Activated naive CD4-positive, alpha-beta T cell treated with Interleukin-2 at 50 U/mL for 16 hours (primary cell): ENCODE data around the gene PTPRN.

Experiments
- DNase-seq: peaks from one replicate; pipeline ENCODE4 v3.0.0-alpha.2; 2020

Gene PTPRN

DNA sequence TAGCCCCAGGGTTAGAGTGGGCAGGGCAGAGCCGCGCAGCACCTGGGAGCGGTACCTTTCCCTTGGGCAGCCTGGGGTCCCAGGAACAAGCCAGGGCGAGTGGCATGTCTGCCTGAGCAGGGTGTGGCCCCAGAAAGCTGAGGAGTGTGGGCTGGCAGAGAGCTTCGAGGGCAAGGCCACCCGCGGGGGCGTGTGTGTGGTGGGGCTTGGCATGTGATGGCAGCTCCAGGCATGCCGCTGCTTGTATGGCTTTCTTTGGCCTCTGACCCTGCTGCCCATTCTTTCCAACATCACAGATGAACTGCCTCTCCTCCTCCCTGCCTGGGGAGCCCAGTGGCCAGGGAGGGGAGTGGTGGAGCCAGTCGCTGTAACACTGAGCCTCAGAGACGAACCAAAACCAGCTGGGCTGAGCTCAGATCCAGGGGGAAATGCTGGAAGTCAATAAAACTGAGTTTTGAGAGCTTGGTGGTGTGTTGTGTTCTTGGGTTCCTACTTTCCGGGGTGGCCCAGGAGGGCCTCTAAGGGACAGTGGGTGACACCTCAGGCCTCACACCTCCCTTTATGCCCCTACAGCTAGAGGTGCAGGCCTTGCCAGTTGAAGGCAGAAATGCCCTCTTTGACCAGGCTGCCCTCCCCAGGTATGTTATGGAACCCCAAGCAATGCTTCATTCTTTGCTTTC is 22.6 kb downstream of the PTPRN start:
- DNase-seq, result no peak

DNA sequence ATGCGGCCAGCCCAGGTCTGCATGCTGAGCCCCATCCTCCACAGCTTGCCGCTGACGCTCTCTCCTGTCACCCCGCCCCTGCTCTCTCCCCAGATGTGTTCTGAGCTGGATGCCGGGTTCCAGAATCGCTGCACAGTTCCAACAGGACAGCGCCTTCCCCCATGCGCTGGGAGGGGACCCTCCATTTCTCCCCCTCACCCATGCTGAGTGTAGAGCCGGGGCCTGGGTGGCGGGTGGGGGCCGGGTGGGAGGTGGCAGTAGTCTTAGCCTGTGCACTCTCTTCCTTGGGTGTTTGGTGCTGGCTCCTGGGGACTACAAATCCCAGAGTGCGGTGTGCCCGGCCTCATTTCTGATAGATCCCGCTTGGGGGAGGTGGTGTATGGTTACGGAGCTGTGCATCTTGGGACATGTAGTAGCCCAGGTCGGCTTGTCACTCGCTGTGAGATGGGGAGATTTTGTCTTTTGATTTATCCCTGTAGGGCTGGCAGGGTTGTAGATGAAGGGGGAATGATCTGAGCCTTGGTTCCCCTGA is 23.2 kb downstream of the PTPRN start:
- no peak for DNase-seq

DNA sequence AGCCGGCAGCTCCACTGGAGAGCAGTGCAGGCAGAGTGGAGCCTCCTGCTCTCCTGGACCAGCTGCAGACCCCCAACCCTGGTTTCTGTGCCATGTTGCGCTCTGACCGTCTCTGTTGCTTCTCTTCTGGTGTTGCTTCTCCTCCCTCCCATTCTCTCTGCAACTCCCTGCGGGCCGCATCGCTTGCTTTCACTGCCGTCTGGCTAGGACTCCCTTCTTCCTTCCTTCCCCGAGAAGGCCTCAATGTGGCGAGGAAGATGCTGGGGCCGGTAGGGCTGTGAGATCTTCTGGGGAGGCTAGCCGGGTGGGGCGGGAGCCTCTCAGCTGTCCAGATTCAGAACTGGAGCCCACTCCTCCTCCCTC is 23.8 kb downstream of the PTPRN start:
- no peak for DNase-seq

DNA sequence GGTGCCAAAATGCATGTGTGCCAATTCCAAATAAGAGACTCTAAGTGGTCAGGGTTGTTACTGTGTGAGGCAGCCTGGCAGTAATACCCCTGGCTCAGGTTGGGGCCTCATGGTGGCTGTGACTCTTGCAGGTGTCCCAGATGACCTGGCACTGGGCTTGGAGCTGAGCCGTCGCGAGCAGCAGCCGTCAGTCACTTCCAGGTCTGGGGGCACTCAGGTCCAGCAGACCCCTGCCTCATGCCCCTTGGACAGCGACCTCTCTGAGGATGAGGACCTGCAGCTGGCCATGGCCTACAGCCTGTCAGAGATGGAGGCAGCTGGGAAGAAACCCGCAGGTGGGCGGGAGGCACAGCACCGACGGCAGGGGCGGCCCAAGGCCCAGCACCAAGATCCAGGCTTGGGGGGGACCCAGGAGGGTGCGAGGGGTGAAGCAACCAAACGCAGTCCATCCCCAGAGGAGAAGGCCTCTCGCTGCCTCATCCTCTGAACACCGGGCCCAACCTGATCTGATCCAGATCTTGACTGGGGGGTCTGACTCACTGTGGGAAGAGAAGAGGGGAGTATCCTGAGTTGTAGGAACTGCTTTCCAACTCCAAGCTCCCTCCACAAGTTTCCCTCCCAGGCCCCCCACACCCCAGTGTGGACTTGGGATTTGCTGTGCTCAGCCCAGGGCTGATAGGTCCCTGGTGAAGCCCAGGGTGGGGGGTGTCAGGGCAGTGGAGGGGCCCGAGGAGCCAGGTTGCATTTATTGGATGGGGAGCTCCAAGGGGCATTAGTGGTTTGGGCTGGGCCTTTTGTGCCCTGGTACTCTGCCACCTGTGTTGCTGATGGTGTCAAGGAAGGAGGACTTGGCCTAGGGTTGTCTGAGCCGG is 24.5 kb downstream of the PTPRN start:
- DNase-seq, result no peak

DNA sequence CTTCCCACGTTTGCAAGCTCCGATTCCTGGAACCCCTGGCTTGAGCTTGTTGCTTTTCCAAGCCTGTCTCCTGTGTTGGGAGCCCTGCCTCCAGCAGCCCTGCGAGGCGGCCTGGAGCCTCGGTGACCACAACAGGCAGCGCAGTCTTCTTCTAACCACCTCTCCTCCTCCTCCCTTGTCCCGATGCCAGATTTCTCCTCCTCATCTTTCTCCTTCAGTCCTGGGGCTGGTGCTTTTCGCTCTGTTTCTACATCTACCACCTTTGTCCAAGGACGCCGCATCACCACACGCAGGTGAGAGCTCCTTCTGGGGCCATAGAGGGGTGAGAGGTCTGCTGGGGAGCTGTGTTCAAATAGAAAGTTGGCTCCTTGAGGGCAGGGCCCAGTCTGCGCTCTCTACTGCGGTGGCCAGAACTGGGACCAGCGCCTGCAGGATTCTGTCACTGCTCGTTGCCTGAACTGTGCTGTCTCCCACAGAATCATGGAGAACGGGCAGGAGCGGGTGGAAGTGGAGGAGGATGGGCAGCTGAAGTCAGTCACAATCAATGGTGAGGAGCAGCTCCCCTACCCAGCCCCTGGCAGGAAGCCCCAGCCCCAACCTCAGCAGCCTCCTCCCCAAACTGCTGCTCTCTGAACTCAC is 26.1 kb downstream of the PTPRN start:
- DNase-seq, result no peak

DNA sequence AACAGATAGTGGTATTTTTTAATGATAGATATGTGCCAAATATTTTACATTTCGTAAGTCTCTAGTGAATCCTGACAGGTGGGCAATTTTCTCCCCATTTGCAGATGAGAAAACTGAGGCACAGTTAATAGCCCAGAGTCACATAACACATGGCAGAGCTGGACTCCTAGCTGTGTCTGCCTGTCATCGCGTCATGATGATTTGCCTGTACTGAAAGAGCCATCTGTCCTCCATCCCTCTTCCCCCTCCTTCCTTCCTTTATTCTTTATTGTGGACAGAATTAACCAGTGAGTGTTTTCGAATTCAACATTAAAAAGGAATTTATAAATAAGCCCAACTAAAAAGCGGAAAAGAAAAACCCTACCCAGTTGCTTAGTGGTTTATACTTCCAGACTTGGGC is 26.8 kb downstream of the PTPRN start:
- no peak for DNase-seq

DNA sequence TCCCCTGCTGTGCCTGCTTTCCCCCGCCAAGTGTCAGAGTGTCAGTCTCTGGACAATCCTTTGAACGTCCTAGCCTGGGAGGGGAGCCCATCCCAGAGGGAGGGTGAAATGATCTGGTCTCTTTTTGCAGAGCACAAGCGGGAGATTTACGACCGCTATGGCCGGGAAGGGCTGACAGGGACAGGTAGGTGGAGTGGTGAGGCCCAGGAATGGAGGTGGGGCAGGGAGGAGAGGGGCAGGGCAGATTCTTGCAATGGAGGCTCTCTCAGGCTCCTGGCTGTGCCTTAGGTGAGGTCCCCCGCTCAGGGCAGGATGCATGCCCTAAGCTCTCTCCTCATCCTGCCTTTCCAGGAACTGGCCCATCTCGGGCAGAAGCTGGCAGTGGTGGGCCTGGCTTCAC is 27.6 kb downstream of the PTPRN start:
- DNase-seq, result no peak

DNA sequence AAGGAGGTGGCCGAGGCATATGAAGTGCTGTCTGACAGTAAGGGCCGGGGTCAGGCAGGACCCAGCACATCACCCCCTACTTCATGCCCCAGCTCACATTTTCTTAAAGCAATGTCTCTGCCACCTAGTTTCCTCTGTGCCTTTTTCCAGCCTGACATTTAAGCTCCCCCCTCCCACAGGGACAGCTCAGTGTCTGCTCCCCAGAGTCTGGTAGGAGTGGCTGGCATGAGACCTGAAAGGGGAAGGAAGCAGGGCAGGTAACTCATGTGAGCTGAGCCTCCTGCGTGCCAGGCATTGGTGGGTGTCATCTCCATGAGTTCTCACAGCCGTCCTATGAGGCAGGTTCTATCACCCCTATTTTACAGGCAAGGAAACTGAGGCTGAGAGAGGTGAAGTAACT is 28.6 kb downstream of the PTPRN start:
- DNase-seq, result no peak

DNA sequence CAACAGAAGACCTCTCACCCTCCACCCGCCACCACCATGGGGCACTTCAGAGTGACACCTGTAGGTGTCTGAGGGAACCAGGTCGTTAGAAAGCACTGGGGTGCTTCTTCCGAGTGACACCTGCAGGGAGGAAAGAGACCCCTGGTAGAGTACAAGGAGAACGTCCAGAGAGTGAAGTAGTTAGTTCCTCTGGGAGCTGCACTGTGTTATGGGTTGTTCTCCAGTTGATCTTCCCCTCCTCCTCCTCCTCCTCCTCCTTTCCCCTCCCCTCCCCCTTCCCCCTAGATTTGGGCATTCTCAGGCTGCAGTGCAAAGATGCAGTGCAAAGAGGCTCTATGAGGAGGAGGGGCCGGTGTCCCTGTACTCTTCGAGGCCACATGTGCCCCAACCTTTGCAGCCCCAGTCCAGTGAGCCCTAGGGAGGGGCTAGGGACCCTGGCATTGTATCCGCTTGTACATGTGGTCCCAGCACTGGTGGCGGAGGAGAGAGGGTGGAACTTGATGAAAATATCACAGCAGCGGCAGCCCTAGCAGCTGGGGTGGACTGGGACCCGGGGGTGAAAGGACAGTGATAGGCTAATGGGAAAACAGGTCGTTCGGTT is 29.2 kb downstream of the PTPRN start:
- DNase-seq, result no peak

DNA sequence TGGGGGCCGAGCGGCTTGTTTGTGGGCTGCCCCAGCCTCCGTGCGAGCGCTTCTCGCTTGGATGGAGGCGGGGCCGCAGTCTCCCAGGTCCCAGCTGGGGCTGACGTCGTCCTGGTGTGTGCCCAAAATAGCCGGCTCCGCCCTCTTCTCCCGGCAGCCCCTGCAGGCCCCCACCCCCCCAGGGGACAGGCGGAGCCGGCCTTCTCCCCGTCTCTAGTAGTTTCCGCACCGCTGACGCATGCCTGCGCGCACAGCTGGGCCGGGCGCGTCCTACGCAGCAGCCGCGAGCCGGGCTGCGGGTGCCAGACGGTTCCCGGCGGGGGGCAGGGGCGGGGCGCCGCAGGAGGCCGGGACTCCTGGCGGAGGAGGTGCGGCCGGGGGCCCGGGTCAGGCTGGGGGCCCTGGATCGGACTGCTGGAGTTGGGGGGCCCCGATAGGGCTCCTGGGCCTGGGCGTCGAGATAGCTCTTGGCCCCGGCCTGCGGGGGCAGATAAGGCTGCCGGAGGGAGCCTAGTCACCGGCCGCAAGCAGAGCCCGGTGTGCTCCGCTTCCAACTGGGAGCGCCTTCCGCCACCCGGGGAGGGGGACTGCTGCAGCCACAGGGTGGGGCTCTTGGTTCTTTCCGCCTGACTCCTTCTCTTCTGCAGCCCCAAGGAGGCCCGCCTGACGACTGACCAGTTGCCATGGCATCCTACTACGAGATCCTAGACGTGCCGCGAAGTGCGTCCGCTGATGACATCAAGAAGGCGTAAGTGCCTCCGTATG is 29.9 kb downstream of the PTPRN start, which contains the start of gene DNAJB2:
Gene DNAJB2 (plus strand): TSS at position 216 of the 765 bp plus-strand sequence. CDS start 468 bp downstream, at position 684.
- peak; percentile 100 for DNase-seq

DNA sequence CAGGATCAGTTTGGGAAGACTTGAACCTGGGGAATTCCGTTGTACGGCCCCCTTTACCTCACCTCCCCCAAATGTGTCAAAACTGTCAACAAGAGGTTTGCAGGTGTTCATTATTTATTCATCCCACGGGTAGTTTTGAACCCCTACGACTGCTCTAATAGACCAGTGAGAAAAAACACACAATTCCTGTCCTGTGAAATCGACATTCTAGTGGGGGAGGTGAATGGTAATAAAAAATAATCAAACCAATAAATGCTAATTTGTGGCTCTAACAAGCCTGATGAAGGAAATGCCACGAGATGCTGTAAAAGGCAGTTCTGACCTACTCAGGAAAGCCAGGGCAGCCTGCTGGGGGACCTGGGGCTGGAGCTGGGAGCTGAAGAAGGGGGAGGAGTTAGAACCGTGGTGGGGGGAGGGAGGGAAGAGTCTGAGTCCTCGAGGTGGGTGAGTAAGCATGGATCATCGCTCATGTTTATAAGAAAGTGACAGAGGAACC is 30.5 kb downstream of the PTPRN start:
- DNase-seq, result no peak

DNA sequence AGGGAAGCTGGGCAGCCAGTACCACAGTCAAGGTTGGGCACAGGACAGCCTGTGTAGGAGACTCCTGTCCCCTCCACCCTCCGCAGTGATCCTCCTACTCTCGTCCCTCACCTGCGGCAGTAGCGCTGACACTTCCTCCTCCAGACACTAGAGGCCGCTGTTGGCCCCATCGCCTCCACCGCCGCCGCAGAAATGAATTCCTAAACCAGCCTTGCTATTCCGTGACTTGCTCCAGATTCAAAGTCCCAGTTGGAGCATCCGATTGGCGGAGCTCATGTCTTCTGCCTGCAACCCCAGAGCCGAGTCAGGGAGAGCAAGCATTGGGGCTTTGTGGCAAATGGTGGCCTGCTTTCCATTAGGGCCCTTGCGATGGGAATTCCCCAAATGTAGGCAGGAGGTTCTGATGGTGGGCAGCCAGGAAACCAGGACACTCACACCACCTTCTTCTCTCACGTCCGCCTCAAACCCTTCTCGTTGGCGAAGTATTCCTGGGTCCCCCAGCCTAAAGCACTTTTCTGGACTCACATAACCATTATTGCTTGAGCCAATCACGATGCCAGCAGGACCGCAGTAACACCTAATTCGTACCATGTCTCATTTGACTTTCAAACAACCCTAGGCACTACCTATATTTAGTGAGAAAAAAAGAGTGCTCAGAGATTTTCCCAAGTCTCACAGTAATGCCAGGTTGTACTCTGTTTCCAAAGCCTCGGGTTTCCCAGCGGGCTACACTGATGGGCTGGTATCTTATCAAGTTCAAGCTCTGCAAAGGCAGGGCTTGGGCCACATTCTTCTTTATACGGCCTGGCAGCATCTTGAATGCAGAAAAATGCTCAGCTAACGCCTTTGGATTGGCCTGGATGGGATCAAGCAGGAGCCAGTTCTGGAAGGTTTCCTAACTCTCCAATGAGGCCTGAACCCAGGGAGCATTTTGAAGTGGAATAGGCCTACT is 31.2 kb downstream of the PTPRN start:
- DNase-seq, result peak; percentile 79

DNA sequence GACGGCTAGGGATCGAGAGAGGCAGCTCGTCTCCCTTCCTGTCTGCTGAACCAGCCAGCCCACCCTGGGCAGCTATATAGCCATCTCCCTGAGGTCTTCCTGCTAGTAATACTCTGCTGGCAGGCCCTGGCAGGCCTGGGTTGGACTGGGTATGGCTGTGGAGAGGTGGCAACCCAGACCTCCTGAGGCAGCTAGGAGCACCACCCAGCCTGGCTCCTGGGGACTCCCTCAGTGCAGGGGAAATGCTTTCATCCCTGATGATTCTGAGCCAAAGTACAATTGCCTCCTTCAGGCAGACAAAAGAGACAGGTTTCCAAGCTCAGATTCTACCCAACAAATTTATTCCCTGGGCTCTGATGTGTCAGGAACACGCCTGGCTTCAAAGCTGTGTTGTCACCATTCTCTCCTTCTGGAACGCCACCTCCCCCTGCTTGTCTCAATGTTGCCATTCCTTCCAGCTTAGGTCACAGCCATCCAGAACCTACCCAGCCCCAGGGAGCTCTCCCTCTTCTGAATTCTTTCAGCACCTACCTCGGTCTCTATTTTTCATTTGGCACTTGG is 34.8 kb downstream of the PTPRN start:
- no peak for DNase-seq

DNA sequence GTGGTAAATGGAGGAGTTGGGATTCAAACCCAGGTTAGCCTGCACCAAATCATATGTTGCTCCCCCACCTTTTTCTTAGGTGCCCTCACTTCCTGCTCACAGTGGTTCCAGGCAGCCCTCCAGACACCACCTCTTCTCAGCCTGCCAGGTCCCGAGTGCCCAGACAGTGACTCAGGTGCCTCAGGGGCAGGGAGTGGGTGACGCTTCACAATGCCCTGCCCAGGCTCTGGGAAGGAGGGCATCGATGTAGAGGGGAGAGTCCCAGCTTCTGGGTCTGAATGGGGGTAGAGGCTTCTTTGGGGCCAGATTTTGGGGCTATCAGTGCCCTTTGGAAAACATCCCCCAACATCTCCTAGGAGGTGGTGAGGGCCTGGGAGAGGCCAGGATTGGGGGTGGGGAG is 35.3 kb downstream of the PTPRN start:
- DNase-seq, result no peak

DNA sequence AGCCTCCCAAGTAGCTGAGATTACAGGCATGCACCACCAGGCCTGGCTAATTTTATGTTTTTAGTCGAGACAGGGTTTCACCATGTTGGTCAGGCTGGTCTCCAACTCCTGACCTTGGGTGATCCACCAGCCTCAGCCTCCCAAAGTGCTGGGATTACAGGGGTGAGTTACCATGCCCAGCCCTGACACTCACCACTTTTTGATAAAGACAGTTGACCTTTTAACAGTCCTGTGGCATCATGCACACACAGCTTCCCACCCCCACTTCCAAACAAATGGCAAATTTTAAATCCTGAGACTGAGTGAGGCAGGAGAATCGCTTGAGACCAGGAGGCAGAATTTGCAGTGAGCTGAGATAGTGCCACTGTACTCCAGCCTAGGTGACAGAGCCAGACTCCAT is 36.2 kb downstream of the PTPRN start:
- no peak for DNase-seq

DNA sequence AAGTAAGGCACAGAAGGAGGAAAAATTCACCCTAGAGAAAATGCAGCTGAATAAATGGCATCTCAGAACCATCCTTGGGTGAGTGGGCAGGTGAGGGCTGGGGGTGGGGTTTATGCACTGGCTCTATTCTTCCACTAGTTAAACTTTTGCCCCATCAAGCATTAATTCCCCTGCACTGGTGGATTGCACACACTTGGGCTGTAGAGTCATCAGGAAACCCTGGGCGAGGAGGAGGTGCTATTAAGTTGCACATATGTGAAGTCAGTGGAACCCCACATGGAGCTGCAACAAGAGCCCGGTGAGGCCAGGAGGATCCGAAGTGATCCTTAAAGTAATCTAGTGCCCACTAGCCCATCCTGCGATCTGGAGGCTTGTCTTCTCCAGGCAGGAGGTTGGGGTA is 36.8 kb downstream of the PTPRN start:
- DNase-seq, result no peak

DNA sequence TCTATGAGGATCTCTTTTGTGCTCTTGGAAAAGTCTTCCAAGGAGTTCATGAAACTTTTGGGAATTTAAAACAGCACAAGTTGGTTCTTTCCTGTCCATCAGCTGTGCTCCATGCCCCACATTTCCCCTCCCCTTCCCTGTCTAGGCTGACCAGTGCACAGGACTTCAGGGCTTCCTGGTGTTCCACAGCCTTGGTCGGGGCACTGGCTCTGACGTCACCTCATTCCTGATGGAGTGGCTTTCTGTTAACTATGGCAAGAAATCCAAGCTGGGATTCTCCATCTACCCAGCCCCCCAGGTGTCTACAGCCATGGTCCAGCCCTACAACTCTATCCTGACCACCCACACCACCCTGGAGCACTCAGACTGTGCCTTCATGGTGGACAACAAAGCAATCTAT is 38.2 kb downstream of the PTPRN start:
- DNase-seq, result no peak

DNA sequence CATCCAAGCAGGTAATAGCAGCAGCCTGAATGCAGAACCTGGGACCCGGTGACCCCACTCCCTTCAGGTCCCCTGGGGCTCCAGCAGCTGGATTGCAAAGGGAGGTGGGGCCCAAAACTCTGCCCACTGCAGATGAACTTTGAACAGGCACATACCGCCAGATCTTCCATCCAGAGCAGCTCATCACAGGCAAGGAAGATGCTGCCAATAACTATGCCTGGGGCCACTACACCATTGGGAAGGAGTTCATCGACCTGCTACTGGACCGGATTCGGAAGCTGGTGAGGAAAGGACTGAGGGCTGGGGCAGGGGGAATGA is 39.2 kb downstream of the PTPRN start:
- DNase-seq, result no peak

DNA sequence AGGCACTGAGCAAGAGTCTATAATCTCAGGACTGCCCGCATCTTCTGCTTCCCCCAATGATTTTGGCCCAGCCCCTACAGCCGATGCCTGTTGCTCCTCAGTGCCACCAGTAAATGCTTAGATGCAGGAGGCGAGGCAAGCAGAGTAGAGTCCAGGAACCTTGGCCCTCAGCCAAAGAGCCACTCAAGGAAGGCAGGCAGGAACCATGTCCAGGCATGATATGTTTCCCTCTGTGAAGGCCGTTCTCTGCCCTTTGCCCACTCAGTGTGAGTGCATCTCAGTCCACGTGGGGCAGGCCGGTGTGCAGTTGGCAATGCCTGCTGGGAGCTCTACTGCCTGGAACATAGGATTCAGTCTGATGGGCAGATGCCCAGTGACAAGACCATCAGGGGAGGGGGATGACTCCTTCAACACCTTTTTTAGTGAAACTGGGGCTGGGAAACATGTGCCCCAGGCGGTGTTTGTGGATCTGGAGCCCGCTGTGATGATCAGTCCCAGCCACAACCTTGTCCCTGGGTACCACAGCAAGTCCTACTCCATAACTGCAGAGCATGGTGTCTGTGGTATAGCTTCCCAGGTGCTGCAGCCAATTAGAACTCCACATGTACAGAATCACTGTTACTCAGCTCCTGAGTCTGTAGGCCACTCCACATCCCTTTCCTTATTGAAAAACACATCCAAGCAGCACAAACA is 39.7 kb downstream of the PTPRN start:
- DNase-seq, result no peak

DNA sequence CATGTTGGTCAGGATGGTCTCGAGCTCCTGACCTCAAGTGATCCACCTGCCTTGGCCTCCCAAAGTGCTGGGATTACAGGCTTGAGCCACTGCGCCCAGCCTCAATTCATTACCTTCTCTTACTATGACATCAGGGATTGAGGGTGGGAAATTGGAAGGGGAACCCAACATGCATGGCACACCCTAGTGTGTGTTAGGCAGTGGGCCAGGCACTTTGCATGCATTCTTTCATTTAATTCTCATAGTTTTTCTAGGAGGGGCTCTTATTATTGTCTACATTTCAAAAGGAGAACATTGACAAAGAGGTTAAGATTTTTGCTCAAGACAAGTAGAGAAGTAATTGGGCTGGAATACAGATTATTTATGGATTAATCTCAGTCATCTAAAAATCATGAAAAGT is 40.9 kb downstream of the PTPRN start:
- DNase-seq, result no peak
